ENCODE measurements around the gene SLC13A4. TPM values are rescaled to one million over a fixed set of nuclear protein-coding genes. Genes with fewer than 3 reads are reported as not detected.

Gene SLC13A4
- total RNA-seq, 1 donor = 0.36 TPM

- Histone ChIP-seq H4K20me1 (ENCODE audit: insufficient read depth, low read length) (no peaks in the 10 kb centered on the region), H3K27ac (ENCODE audit: low read depth, low read length) (peak overlapping the region; percentile 72), H2AFZ (ENCODE audit: low read length) (no peak overlapping the region), H3K4me3 (ENCODE audit: insufficient read depth, low read length) (no peak overlapping the region), H3K27me3 (ENCODE audit: insufficient read depth, low read length) (no peaks in the 10 kb centered on the region), H3K4me1 (ENCODE audit: insufficient read depth, low read length) (peaks cover 16% of the 10 kb centered on the region), H3K4me2 (ENCODE audit: insufficient read depth, low read length) (no peak overlapping the region), H3K36me3 (ENCODE audit: insufficient read depth, low read length) (no peaks in the 10 kb centered on the region), H3K9me3 (ENCODE audit: low read depth, low read length) (no peaks in the 10 kb centered on the region), H3K79me2 (ENCODE audit: insufficient read depth, low read length) (peaks cover 1% of the 10 kb centered on the region)
- TF ChIP-seq, protein P1, sequence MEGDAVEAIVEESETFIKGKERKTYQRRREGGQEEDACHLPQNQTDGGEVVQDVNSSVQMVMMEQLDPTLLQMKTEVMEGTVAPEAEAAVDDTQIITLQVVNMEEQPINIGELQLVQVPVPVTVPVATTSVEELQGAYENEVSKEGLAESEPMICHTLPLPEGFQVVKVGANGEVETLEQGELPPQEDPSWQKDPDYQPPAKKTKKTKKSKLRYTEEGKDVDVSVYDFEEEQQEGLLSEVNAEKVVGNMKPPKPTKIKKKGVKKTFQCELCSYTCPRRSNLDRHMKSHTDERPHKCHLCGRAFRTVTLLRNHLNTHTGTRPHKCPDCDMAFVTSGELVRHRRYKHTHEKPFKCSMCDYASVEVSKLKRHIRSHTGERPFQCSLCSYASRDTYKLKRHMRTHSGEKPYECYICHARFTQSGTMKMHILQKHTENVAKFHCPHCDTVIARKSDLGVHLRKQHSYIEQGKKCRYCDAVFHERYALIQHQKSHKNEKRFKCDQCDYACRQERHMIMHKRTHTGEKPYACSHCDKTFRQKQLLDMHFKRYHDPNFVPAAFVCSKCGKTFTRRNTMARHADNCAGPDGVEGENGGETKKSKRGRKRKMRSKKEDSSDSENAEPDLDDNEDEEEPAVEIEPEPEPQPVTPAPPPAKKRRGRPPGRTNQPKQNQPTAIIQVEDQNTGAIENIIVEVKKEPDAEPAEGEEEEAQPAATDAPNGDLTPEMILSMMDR (IDR thresholded peaks at IDR 0.05; ENCODE audit: extremely low read depth, low read depth, low read length) = no peak
- no peak for DNase-seq (ENCODE audit: insufficient read length, low spot score, missing footprints)
These were observed 35.9 kb downstream of the SLC13A4 start for GRCh38 chr7:135692055-135692454.

DNA sequence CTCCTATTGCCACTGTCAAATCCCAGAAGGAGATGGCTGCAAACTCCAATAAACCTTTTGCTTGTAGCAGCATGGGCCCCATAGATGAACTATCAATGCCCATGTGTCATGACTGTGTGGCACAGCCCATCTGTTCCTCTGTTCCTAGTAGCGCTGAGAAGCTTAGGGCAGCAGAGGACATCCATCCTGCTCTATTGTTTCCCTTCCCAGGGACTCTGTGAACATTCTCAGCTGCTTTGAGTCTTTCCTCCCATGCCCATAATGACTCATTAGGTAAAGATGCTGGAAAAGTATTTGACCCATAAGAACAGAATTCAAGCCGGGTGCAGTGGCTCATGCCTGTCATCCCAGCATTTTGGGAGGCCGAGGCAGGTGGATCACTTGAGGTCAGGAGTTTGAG lies 37.4 kb downstream of the SLC13A4 start:
- Histone ChIP-seq H3K27me3 (ENCODE audit: insufficient read depth, low read length) (no peaks in the 10 kb centered on the region), H2AFZ (ENCODE audit: low read length) (no peak overlapping the region), H3K9me3 (ENCODE audit: low read depth, low read length) (no peaks in the 10 kb centered on the region), H3K79me2 (ENCODE audit: insufficient read depth, low read length) (peaks cover 8% of the 10 kb centered on the region), H3K4me1 (ENCODE audit: insufficient read depth, low read length) (peaks cover 18% of the 10 kb centered on the region), H4K20me1 (ENCODE audit: insufficient read depth, low read length) (no peaks in the 10 kb centered on the region), H3K4me2 (ENCODE audit: insufficient read depth, low read length) (peak overlapping the region; percentile 47), H3K4me3 (ENCODE audit: insufficient read depth, low read length) (no peak overlapping the region), H3K27ac (ENCODE audit: low read depth, low read length) (peak overlapping the region; percentile 40), H3K36me3 (ENCODE audit: insufficient read depth, low read length) (no peaks in the 10 kb centered on the region)
- TF ChIP-seq, protein P1 (IDR thresholded peaks at IDR 0.05; ENCODE audit: extremely low read depth, low read depth, low read length) = no peak
- peak; percentile 85 for DNase-seq (ENCODE audit: insufficient read length, low spot score, missing footprints)

DNA sequence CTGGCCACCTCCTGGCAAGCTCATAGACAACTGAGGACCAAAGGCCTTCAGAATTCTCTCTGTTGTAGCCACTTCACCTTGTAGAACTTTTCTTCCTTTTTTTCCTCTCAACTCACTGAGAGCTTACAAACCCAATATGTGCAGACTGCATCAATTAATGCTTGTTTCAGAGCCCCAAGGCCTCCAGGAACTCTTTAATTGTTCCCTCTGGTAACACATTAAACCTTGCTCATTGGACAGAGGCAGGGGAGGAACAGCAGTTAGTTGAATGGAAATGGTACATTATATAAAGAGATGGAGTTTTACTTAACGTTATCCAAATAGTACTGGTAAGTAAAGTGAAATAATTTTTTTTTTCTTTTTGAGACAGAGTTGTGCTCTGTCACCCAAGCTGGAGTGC lies 40.5 kb downstream of the SLC13A4 start:
- Histone ChIP-seq H3K4me2 (ENCODE audit: insufficient read depth, low read length) (no peak overlapping the region), H3K36me3 (ENCODE audit: insufficient read depth, low read length) (no peaks in the 10 kb centered on the region), H4K20me1 (ENCODE audit: insufficient read depth, low read length) (no peaks in the 10 kb centered on the region), H2AFZ (ENCODE audit: low read length) (no peak overlapping the region), H3K79me2 (ENCODE audit: insufficient read depth, low read length) (peaks cover 14% of the 10 kb centered on the region), H3K27me3 (ENCODE audit: insufficient read depth, low read length) (no peaks in the 10 kb centered on the region), H3K9me3 (ENCODE audit: low read depth, low read length) (no peaks in the 10 kb centered on the region), H3K4me1 (ENCODE audit: insufficient read depth, low read length) (peaks cover 40% of the 10 kb centered on the region), H3K4me3 (ENCODE audit: insufficient read depth, low read length) (no peak overlapping the region), H3K27ac (ENCODE audit: low read depth, low read length) (no peak overlapping the region)
- DNase-seq (ENCODE audit: insufficient read length, low spot score, missing footprints) = no peak
- TF ChIP-seq, protein P1 (IDR thresholded peaks at IDR 0.05; ENCODE audit: extremely low read depth, low read depth, low read length) = no peak

DNA sequence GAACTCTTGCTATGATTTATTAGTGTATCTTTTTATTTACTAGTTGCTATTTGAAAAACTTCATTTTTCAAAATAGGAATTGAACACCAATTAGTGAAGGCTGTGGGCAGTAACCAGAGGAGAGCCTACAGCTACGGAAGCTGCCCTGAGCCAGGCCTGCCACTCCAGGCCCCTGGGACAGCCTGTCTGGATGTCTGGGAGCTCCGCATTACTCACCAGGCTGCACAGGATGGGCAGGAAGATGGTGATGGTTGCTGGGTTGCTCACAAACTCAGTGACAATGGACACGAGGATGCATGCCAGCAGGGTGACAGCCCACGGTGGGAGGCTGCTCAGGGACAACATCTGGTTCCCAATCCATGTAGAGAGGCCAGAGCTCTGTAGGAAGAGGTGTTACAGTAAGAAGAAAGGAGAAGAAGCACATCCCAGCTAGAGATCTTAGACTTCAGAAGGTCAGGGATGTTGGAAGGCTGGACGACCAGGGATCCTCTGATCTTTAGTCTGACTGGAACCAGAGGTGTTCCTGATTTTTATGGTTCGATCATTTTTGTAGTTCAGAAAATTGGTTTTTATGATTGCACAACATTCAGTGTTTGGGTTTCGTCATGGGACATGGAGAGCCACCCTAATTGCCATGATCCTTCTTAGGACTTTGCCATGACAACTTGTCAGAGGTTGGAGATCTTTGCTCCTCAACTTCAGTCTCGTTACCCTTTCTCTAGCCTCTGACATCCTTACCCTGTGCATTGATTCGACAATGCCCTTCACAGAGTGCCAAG lies 42.5 kb downstream of the SLC13A4 start:
- Histone ChIP-seq H4K20me1 (ENCODE audit: insufficient read depth, low read length) (no peaks in the 10 kb centered on the region), H3K4me2 (ENCODE audit: insufficient read depth, low read length) (no peak overlapping the region)

More for the DNA sequence above, 42.5 kb downstream of the SLC13A4 start:
- Histone ChIP-seq H3K36me3 (ENCODE audit: insufficient read depth, low read length) (no peaks in the 10 kb centered on the region), H3K4me3 (ENCODE audit: insufficient read depth, low read length) (no peak overlapping the region), H3K4me1 (ENCODE audit: insufficient read depth, low read length) (peaks cover 29% of the 10 kb centered on the region), H3K27me3 (ENCODE audit: insufficient read depth, low read length) (no peaks in the 10 kb centered on the region), H3K79me2 (ENCODE audit: insufficient read depth, low read length) (peaks cover 27% of the 10 kb centered on the region), H3K9me3 (ENCODE audit: low read depth, low read length) (no peaks in the 10 kb centered on the region), H2AFZ (ENCODE audit: low read length) (no peak overlapping the region), H3K27ac (ENCODE audit: low read depth, low read length) (peak overlapping the region; percentile 12)
- DNase-seq (ENCODE audit: insufficient read length, low spot score, missing footprints) = peak; percentile 73
- TF ChIP-seq, protein P1 (IDR thresholded peaks at IDR 0.05; ENCODE audit: extremely low read depth, low read depth, low read length) = no peak
